Measurements from ENCODE around the gene COPB1. TPM values are rescaled to one million over a fixed set of nuclear protein-coding genes. Genes with fewer than 3 reads are reported as not detected.

The COPB1 gene
- total and polyA plus RNA-seq, 4 donors, result 32.1 to 140 (median 74.5) TPM

DNA sequence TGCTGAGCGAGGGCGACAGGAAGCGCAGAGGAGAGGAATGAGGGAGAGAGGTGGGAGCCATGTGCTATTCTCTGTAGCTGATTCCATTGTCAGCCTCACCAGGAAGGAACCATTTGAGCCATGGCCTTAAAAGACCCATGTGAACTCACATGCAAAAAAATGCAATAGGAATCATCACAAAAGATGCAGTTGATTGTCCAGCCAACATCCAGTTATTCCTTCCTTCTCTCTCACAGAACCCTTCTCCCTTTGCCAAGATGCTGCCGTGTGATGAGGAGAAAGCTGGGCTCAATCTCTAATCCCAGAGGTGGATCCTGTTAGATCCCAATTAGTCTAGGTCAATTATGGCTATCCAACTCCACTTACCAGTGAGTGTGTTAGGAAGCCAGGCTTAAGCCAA, 82.4 kb downstream of the COPB1 start:
- 94% methylated on average over 4 of the region's 4 CpGs for WGBS
- no peaks in the 10 kb centered on the region for H3K27me3 ChIP-seq (ENCODE audit: control insufficient read depth in 4 of 4, insufficient read depth in 4 of 4, low read length in 3 of 4)
- no peak overlapping the region for H3K27ac ChIP-seq (ENCODE audit: low read depth in 1 of 2, low read length in 2 of 2)
- H3K36me3 ChIP-seq (ENCODE audit: control insufficient read depth in 4 of 4, insufficient read depth in 3 of 4, low read depth in 1 of 4, low read length in 3 of 4), result no peaks in the 10 kb centered on the region
- no peaks in the 10 kb centered on the region for H3K4me1 ChIP-seq (ENCODE audit: control insufficient read depth in 4 of 4, insufficient read depth in 4 of 4, low read length in 3 of 4)
- TF ChIP-seq NR2F2 (IDR thresholded peaks at IDR 0.05) (no peak), CTCF (IDR thresholded peaks at IDR 0.05; ENCODE audit: low read depth, low read length, missing input control) (no peak), HNF4A (conservative IDR thresholded peaks at IDR 0.05) (no peak), FOXA1 (IDR thresholded peaks at IDR 0.05) (no peak), ZBTB33 (IDR thresholded peaks at IDR 0.05) (no peak), GABPA (IDR thresholded peaks at IDR 0.05 in 1 of 2, conservative IDR thresholded peaks at IDR 0.05 in 1 of 2) (no peak), FOXA2 (IDR thresholded peaks at IDR 0.05) (no peak), MAX (IDR thresholded peaks at IDR 0.05) (no peak), YY1 (IDR thresholded peaks at IDR 0.05) (no peak), RXRA (IDR thresholded peaks at IDR 0.05) (no peak), EGR1 (IDR thresholded peaks at IDR 0.05; ENCODE audit: low read depth in 2 of 2) (no peak), RAD21 (IDR thresholded peaks at IDR 0.05) (no peak), ATF3 (IDR thresholded peaks at IDR 0.05) (no peak), SP1 (IDR thresholded peaks at IDR 0.05) (no peak)
- TF ChIP-seq, protein P1, sequence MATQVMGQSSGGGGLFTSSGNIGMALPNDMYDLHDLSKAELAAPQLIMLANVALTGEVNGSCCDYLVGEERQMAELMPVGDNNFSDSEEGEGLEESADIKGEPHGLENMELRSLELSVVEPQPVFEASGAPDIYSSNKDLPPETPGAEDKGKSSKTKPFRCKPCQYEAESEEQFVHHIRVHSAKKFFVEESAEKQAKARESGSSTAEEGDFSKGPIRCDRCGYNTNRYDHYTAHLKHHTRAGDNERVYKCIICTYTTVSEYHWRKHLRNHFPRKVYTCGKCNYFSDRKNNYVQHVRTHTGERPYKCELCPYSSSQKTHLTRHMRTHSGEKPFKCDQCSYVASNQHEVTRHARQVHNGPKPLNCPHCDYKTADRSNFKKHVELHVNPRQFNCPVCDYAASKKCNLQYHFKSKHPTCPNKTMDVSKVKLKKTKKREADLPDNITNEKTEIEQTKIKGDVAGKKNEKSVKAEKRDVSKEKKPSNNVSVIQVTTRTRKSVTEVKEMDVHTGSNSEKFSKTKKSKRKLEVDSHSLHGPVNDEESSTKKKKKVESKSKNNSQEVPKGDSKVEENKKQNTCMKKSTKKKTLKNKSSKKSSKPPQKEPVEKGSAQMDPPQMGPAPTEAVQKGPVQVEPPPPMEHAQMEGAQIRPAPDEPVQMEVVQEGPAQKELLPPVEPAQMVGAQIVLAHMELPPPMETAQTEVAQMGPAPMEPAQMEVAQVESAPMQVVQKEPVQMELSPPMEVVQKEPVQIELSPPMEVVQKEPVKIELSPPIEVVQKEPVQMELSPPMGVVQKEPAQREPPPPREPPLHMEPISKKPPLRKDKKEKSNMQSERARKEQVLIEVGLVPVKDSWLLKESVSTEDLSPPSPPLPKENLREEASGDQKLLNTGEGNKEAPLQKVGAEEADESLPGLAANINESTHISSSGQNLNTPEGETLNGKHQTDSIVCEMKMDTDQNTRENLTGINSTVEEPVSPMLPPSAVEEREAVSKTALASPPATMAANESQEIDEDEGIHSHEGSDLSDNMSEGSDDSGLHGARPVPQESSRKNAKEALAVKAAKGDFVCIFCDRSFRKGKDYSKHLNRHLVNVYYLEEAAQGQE (IDR thresholded peaks at IDR 0.05), result no peak
- no peak for DNase-seq (ENCODE audit: low spot score)
- H3K4me3 ChIP-seq (ENCODE audit: low read depth in 1 of 3, low read length in 3 of 3), result no peak overlapping the region
- no peaks in the 10 kb centered on the region for H3K9me3 ChIP-seq (ENCODE audit: control insufficient read depth in 4 of 4, low read length in 3 of 4)
- no peak overlapping the region for H3K9ac ChIP-seq (ENCODE audit: low read depth in 1 of 2, low read length in 2 of 2)
